Keratinocyte (primary cell): ENCODE data around the gene PDE3A. TPM values are rescaled to one million over a fixed set of nuclear protein-coding genes. Genes with fewer than 3 reads are reported as not detected.

Experiments
- DNase-seq: peaks from one replicate; pipeline ENCODE4 v3.0.0-alpha.2; 2011; ENCODE audit warnings: low read depth, missing footprints, low spot score
- FAIRE-seq: peaks from 2 replicates; lab custom pipeline; 2011; peaks lifted over from hg19 to GRCh38; lab: Jason Lieb, UNC
- H2AFZ ChIP-seq: 2 replicates; pipeline ENCODE4 v1.6.0; 2012; ENCODE audit warnings: low read length, control low read depth, inconsistent platforms; ENCODE audit not compliant: control insufficient read depth
- H3K27ac ChIP-seq: 2 replicates; pipeline ENCODE4 v1.5.1; 2011; ENCODE audit warnings: low read length; ENCODE audit not compliant: control insufficient read depth, insufficient read depth
- H3K27me3 ChIP-seq: 3 replicates; pipeline ENCODE4 v1.6.0; 2011; ENCODE audit warnings: low read length; ENCODE audit not compliant: control insufficient read depth, insufficient read depth; ENCODE audit errors: extremely low read depth
- H3K36me3 ChIP-seq, 2 experiments: 2 replicates in 1 of 2; 3 replicates in 1 of 2; pipeline ENCODE4 v1.5.1; 2011; ENCODE audit warnings: low read length in 2 of 2, mild to moderate bottlenecking in 1 of 2; ENCODE audit not compliant: control insufficient read depth in 2 of 2, insufficient read depth in 2 of 2; ENCODE audit errors: extremely low read depth in 1 of 2
- H3K4me1 ChIP-seq: 3 replicates; pipeline ENCODE4 v1.5.1; 2011; ENCODE audit warnings: low read length; ENCODE audit not compliant: control insufficient read depth, insufficient read depth; ENCODE audit errors: extremely low read depth
- H3K4me2 ChIP-seq: 3 replicates; pipeline ENCODE4 v1.6.0; 2011; ENCODE audit warnings: low read depth, low read length; ENCODE audit not compliant: control insufficient read depth, insufficient read depth; ENCODE audit errors: extremely low read depth
- H3K4me3 ChIP-seq, 3 experiments: fragments of 200-600 bp in 1 of 3; sonication (generic) in 1 of 3; 2 replicates in 2 of 3; 3 replicates in 1 of 3; pipeline ENCODE4 v1.5.1; 2011 to 2016; ENCODE audit warnings: low read length in 3 of 3, mild to moderate bottlenecking in 3 of 3, control low read depth in 2 of 3, inconsistent platforms in 1 of 3, low read depth in 1 of 3, mixed read lengths in 1 of 3, mixed run types in 1 of 3, moderate library complexity in 1 of 3; ENCODE audit not compliant: control insufficient read depth in 2 of 3, insufficient read depth in 2 of 3; ENCODE audit errors: extremely low read depth in 1 of 3
- H3K79me2 ChIP-seq: 2 replicates; pipeline ENCODE4 v1.6.0; 2012; ENCODE audit warnings: low read length; ENCODE audit not compliant: control insufficient read depth, insufficient read depth
- H3K9ac ChIP-seq: 3 replicates; pipeline ENCODE4 v1.6.0; 2011; ENCODE audit warnings: low read length; ENCODE audit not compliant: control insufficient read depth, insufficient read depth; ENCODE audit errors: extremely low read depth
- H3K9me1 ChIP-seq: 3 replicates; pipeline ENCODE4 v1.6.0; 2011; ENCODE audit warnings: low read length; ENCODE audit not compliant: control insufficient read depth, insufficient read depth; ENCODE audit errors: extremely low read depth
- H3K9me3 ChIP-seq: 2 replicates; pipeline ENCODE4 v1.5.1; 2012; ENCODE audit warnings: low read depth, low read length; ENCODE audit not compliant: control insufficient read depth
- H4K20me1 ChIP-seq: 3 replicates; pipeline ENCODE4 v1.6.0; 2011; ENCODE audit warnings: low read length; ENCODE audit not compliant: control insufficient read depth, insufficient read depth; ENCODE audit errors: extremely low read depth
- CTCF ChIP-seq, 3 experiments: IDR thresholded peaks in 1 of 3; conservative IDR thresholded peaks in 1 of 3; optimal IDR thresholded peaks in 1 of 3; 2 replicates in 2 of 3; 3 replicates in 1 of 3; pipeline versions ENCODE3 to v1.5.1; 2011; ENCODE audit warnings: low read length in 3 of 3, mild to moderate bottlenecking in 3 of 3, moderate library complexity in 2 of 3, control low read depth in 1 of 3, inconsistent platforms in 1 of 3; ENCODE audit not compliant: insufficient read depth in 2 of 3; ENCODE audit errors: extremely low read depth in 1 of 3
- EZH2 ChIP-seq: IDR thresholded peaks from one replicate; pipeline ENCODE4 v1.6.1; 2012; ENCODE audit warnings: inconsistent platforms, mild to moderate bottlenecking, low read length, moderate library complexity
- dilution Hi-C: fragments of 300-500 bp; cut with MboI; formaldehyde crosslinking; loops from one replicate; pipeline ENCODE4 v1.7.0; 2020; ENCODE audit warnings: low sequenced_read_pairs; ENCODE audit not compliant: extremely low pct_ligation_motif_present
- polyA plus RNA-seq, 5 experiments: library from polyadenylated mRNA; depleted of rRNA in 3 of 5; stranded (reverse) in 3 of 5; stranded (forward) in 1 of 5; unstranded in 1 of 5; fragments of >200 nt; gene quantifications; 1 replicate in 1 of 5; 2 replicates in 3 of 5; 3 replicates in 1 of 5; pipeline versions ENCODE4 v1.2.1 to v1.2.3, GENCODE V29; 2011 to 2012; ENCODE audit warnings: missing spikeins in 2 of 5, low read depth in 1 of 5, low replicate concordance in 1 of 5

PDE3A gene
- polyA plus RNA-seq, 1 donor (not counting 4 experiments of a cell fraction or from before 2014, with no cell fraction given): 0.01 TPM

GRCh38 chr12:20409607-20410377, 41.5 kb downstream of the PDE3A start:
- TF ChIP-seq EZH2 (no peak), CTCF (optimal IDR thresholded peaks at IDR 0.05 in 1 of 3, IDR thresholded peaks at IDR 0.05 in 1 of 3, conservative IDR thresholded peaks at IDR 0.05 in 1 of 3; ENCODE audit: extremely low read depth in 1 of 3, insufficient read depth in 2 of 3, low read length in 3 of 3) (no peak)

GRCh38 chr12:20410734-20411133, 42.4 kb downstream of the PDE3A start:
- TF ChIP-seq EZH2 (no peak), CTCF (optimal IDR thresholded peaks at IDR 0.05 in 1 of 3, IDR thresholded peaks at IDR 0.05 in 1 of 3, conservative IDR thresholded peaks at IDR 0.05 in 1 of 3; ENCODE audit: extremely low read depth in 1 of 3, insufficient read depth in 2 of 3, low read length in 3 of 3) (no peak)
- FAIRE-seq: no peak

More at GRCh38 chr12:20409607-20410377, 41.5 kb downstream of the PDE3A start:
- no peak overlapping the region for H2AFZ ChIP-seq
- H3K4me3 ChIP-seq: no peak overlapping the region
- H3K79me2 ChIP-seq: no peaks in the 10 kb centered on the region
- no peaks in the 10 kb centered on the region for H3K36me3 ChIP-seq
- H3K27ac ChIP-seq: no peak overlapping the region
- no peaks in the 10 kb centered on the region for H3K4me1 ChIP-seq
- H3K4me2 ChIP-seq: no peak overlapping the region
- DNase-seq (no peak), FAIRE-seq (no peak)
- no peaks in the 10 kb centered on the region for H3K9me3 ChIP-seq
- H3K9ac ChIP-seq: no peak overlapping the region
- no peaks in the 10 kb centered on the region for H4K20me1 ChIP-seq
- dilution Hi-C loops: no loop called here
- no peaks in the 10 kb centered on the region for H3K9me1 ChIP-seq
- H3K27me3 ChIP-seq: no peaks in the 10 kb centered on the region

More at GRCh38 chr12:20410734-20411133, 42.4 kb downstream of the PDE3A start:
- Histone ChIP-seq H3K4me3 (no peak overlapping the region), H4K20me1 (no peaks in the 10 kb centered on the region), H3K27me3 (no peaks in the 10 kb centered on the region), H3K9me1 (no peaks in the 10 kb centered on the region), H3K4me1 (no peaks in the 10 kb centered on the region), H3K79me2 (no peaks in the 10 kb centered on the region), H3K27ac (no peak overlapping the region), H3K4me2 (no peak overlapping the region), H3K36me3 (no peaks in the 10 kb centered on the region), H3K9me3 (no peaks in the 10 kb centered on the region), H3K9ac (no peak overlapping the region), H2AFZ (no peak overlapping the region)
- DNase-seq: no peak
- dilution Hi-C loops: no loop called here
